ENCODE data around the gene KCNE4. TPM values are rescaled to one million over a fixed set of nuclear protein-coding genes. Genes with fewer than 3 reads are reported as not detected.

KCNE4 gene
- total RNA-seq, 4 donors from 2014 or later, result 1.9 to 16.6 (median 10.3) TPM

GRCh38 chr2:223066721-223067120 is 14.7 kb downstream of the KCNE4 start:
- ATAC-seq (ENCODE audit: low FRiP score) (no peak), DNase-seq (ENCODE audit: low spot score) (no peak)
- TF ChIP-seq CTCF (IDR thresholded peaks at IDR 0.05), result no peak

- DNase-seq (ENCODE audit: low spot score) (no peak), ATAC-seq (ENCODE audit: low FRiP score) (no peak)
- TF ChIP-seq CTCF (IDR thresholded peaks at IDR 0.05), result no peak
Measured at GRCh38 chr2:223068071-223068470, 16.1 kb downstream of the KCNE4 start.

GRCh38 chr2:223069465-223069864 is 17.5 kb downstream of the KCNE4 start:
- TF ChIP-seq CTCF (IDR thresholded peaks at IDR 0.05), result no peak
- no peak for ATAC-seq (ENCODE audit: low FRiP score)
- DNase-seq (ENCODE audit: low spot score), result no peak

DNA sequence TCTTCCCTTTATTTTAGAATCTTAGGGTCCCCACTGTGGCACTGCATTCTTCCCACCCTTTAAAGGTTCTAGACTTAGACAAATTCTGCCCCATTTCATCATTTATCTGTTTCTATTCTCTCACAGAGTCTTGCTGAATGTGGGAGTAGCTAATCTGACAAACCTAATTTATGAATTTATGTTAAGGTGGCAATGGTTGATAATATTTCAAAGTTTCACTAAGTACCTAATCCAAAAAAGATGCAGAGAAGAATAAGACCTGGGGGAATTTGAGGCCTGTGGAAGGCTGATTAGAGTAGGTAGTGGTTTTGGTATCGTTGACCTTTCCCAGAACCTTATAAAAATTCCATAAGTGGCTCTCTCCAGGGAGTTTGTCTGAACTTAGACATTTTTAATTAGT is 18.0 kb downstream of the KCNE4 start:
- TF ChIP-seq CTCF (IDR thresholded peaks at IDR 0.05), result no peak
- no peak for DNase-seq (ENCODE audit: low spot score)
- ATAC-seq (ENCODE audit: low FRiP score), result no peak

DNA sequence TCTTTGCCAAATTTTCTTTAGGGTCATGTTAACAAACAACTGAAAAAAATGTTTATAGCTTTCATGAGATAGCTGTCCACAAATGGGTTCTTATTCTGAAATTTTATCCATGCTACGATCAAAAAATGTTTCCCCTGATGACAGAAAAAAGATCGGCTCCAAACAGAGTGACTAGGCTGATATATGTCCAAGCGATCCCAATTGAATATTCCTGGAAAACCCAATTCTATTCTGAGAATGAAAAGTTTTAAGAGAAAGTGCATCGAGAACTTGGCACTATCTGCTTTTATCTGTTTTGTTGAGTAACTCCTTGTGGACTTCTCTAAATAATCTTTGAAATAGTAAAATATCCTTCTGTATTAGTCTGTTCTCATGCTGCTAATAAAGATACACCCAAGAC is 19.1 kb downstream of the KCNE4 start:
- no peak for TF ChIP-seq CTCF (IDR thresholded peaks at IDR 0.05)
- DNase-seq (ENCODE audit: low spot score) (no peak), ATAC-seq (ENCODE audit: low FRiP score) (no peak)

GRCh38 chr2:223072826-223073225 is 20.8 kb downstream of the KCNE4 start:
- no peak for DNase-seq (ENCODE audit: low spot score)
- no peak for TF ChIP-seq CTCF (IDR thresholded peaks at IDR 0.05)
- ATAC-seq (ENCODE audit: low FRiP score), result no peak

DNA sequence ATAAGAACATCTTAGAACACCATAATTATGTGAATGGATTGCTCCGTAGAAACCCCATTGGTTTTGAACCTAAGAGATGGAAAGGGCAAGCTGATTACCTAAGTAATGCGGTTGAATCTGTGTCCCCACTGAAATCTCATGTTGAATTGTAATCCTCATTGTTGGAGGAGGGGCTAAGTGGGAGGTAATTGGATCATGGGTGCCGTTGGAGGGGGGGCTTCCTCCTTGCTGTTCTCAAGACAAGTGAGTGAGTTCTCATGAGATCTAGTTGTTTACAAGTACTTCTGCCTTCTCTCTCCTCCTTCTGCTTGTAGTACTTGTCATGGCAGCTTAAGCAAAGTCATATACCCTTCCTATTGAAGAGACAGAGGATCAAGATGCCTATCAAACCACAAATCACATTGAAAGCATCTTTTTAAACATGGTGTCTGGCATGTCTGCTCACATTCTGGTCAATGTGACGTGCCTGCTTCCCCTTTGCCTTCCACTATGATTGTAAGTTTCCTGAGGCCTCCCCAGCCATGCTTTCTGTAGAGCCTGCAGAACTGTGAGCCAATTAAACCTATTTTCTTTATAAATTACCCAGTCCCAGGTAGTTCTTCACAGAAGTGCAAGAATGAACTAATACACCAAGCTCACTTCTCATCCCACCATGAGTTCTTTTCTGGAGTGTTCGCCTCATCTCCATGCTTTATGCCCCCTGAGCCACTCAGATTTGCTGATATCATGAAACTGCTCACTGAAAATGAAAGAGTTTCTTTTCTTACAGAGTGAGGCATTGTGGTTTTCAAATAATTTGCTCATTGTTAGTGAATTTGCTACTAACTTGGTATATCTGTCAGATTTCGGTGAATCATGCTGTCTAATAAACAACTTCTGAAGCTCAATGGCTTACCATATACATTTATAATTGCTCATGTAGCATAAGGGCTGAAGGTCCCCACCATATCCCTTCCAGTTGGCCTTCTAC is 23.6 kb downstream of the KCNE4 start:
- TF ChIP-seq CTCF (IDR thresholded peaks at IDR 0.05), result no peak
- DNase-seq (ENCODE audit: low spot score), result no peak
- ATAC-seq (ENCODE audit: low FRiP score), result no peak
